HG03432 (cell line): ENCODE results near the gene LAMC2.
"Not testable (repeated sequence)": the region's sequence is repeated elsewhere in the genome, so short reads cannot be mapped to it uniquely, and the experiment has no call there.

Source experiments
- ATAC-seq: cut with Tn5 transposase; IDR thresholded peaks from one replicate; pipeline ENCODE4 v1.9.1; 2021; ENCODE audit warnings: mild to moderate bottlenecking, moderate library complexity; ENCODE audit not compliant: unreplicated experiment

Gene LAMC2

GRCh38 chr1:183185941-183186490, at the start of gene LAMC2:
LAMC2 (plus strand) TSS chr1:183186264; CDS start chr1:183186353, 89 bp downstream.
- ATAC-seq: no peak

DNA sequence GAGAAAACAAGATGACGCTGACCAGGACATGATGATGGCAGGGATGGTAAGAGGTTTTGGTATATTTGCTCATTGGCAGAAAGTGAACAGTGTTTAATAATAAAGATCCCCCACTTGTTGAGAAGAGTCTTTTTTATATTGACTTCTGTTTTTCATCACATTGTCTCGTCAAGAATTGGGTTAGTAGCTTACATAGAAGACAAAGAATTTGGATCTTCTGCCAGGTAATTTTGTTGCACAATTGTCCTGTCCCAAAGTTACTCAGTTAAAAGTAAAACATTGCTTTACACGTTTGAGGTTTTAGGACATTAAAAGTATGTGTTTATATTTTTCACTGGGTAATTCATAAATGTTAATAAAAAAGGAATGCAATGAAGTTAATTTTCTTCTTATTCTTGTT, 48.3 kb upstream of the LAMC2 start:
- ATAC-seq: no peak

GRCh38 chr1:183138301-183138700, 47.8 kb upstream of the LAMC2 start:
- no peak for ATAC-seq

GRCh38 chr1:183139281-183139942, 46.7 kb upstream of the LAMC2 start:
- ATAC-seq: no peak

DNA sequence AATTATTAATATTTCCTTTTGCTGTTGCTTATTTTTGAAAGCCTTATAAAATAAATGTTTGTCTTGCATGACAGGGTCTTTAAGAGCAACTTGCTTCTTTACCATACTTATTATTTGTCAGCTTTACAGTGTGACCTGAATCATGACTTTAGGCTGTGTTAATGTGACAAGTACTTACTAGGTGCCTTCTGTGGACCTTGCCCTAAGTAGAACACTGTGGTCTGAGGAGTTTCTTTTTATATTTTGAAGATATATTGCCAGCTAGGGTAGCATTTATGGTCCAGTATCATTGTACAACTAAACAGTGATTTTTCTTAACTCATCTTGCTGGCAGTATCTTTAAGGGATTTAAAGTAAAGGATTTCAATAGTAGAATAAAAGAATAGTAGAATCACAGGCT, 45.4 kb upstream of the LAMC2 start:
- no peak for ATAC-seq

- no peak for ATAC-seq
These were observed 43.9 kb upstream of the LAMC2 start for GRCh38 chr1:183142171-183142570.

DNA sequence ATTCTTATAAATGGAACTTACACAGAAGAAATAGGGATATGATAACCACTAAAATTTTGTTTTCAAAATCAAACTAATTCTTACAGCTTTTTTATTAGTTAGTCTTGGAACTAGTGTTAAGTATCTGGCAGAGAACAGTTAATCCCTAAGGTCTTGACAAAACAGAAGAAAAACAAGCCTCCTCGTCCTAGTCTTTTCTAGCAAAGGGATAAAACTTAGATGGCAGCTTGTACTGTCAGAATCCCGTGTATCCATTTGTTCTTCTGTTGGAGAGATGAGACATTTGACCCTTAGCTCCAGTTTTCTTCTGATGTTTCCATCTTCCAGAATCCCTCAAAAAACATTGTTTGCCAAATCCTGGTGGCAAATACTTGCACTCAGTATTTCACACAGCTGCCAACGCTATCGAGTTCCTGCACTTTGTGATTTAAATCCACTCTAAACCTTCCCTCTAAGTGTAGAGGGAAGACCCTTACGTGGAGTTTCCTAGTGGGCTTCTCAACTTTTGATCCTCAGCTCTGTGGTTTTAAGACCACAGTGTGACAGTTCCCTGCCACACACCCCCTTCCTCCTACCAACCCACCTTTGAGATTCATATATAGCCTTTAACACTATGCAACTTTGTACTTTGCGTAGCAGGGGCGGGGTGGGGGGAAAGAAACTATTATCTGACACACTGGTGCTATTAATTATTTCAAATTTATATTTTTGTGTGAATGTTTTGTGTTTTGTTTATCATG, 42.3 kb upstream of the LAMC2 start:
- ATAC-seq: no peak

DNA sequence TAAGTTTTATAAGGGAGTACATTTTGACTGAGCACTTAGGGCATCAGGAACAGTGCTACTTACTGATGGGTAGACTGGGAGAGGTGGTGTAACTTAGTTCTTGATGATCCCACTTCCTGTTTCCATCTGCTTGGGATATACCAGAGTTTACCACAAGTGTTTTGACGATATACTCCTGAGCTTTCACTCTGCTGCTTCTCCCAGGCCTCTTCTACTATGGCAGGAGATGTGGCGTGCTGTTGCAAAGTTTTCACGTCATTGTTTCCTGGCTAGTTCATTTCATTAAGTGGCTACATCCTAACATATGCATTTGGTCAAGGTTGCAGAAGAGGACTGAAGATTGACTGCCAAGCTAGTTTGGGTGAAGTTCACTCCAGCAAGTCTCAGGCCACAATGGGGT, 41.3 kb upstream of the LAMC2 start:
- ATAC-seq: no peak

DNA sequence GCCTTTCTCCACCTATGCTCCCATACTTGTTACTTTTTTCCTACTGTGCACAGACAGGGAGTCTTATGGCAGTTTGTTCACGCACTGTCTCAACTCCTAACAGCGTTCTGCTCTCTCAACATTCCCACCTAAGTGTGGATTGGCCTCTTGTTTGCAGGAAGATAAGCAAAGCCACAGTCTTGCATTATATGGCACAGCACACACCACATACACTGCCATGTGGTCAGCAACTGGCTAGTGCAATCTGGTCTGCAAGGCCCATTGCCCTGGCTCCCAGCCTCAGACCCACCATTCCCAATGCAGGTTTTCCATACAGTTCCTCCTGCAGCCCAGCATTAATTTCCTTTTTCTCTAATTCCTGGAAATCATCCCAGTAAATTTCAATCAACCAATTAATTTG, 38.3 kb upstream of the LAMC2 start:
- no peak for ATAC-seq

DNA sequence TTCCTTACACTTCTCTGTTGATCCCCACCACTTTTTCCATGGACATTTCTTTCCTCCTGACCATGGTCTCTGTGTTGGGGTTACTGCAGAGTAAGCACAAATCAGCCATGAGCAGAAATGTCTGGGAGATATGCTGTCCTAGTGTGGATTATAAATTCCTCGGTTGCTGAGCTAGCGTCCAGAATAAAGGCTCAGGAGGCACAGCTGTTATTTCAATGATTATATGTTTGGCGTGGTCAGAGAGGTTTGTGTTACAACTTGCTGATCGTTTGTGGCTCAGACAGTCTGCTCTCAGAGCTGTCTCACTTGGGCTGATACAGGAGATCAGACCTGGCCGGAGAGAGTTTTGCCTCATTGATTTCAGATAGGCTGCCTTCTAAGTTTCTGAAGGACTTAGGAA, 37.5 kb upstream of the LAMC2 start:
- no peak for ATAC-seq

DNA sequence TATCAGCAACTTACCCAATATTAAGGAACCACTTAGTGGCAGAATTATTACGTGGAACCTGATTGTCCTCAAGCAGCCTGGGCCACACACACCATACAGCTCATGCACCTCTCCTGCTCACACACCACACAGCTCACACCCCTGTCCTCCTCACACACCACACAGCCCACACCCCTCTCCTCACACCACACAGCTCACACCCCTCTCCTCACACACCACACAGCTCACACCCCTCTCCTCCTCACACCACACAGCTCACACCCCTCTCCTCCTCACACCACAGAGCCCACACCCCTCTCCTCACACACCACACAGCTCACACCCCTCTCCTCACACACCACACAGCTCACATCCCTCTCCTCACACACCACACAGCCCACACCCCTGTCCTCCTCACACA, 36.8 kb upstream of the LAMC2 start:
- ATAC-seq: no peak

DNA sequence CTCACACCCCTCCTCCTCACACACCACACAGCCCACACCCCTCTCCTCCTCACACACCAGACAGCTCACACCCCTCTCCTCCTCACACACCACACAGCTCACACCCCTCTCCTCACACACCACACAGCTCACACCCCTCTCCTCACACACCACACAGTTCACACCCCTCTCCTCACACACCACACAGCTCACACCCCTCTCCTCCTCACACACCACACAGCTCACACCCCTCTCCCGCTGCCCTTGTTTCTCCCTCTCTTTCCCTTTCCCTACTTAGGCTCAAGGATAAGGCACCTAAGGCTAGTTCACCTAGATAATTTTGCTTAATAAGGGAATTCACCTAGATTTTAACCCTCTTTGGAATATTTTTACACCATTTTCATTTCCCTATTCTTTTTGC, 36.0 kb upstream of the LAMC2 start:
- ATAC-seq: not testable (repeated sequence)

DNA sequence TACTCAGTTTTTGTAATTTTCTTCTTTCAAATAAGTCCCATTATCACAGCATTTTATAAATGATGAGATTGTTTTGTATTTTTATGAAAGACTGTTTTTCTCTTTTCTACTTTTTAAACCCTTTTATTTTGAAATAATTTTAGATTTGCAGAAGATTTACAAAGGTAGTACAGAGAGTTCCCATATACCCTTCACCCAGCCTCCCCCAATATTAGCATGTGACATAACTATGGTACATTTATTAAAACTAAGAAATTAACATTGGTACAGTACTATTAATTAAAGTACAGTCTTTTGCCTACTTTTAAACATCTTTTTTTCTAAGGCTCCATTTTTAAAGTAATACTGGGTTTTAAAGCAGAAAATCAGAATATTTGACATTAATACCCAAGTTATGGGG, 35.6 kb upstream of the LAMC2 start:
- ATAC-seq: no peak

DNA sequence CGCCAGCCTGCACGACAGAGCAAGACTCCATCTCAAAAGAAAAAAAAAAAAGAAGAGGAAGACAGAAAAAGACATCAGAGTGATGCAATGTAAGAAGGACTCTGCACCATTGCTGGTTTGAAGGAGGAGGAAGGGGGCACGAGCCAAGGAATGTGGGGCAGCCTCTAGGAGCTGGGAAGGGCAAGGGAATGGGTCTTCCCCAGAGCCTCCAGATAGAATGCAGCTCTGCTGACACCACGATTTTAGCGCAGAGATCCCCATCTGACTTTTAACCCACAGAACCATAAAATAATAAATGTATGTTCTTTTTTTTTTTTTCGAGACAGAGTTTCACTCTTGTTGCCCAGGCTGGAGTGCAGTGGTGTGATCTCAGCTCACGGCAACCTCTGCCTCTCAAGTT, 33.9 kb upstream of the LAMC2 start:
- no peak for ATAC-seq

DNA sequence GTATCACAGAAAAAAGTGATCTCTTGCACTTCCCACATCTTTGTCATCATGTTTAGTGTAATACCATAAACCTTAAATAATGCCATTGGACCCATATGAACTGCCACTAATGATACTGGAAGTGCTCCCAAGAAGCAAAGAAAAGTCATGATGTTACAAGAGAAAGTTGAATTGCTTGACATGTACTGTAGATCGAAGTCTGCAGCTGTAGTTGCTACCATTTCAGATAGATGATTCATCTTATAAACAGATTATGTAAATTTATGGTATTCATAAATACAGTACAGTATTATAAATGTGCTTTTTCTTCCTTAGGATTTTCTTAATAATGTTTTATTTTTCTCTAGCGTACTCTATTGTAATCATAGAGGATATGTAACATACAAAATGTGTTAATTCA, 30.1 kb upstream of the LAMC2 start:
- no peak for ATAC-seq

DNA sequence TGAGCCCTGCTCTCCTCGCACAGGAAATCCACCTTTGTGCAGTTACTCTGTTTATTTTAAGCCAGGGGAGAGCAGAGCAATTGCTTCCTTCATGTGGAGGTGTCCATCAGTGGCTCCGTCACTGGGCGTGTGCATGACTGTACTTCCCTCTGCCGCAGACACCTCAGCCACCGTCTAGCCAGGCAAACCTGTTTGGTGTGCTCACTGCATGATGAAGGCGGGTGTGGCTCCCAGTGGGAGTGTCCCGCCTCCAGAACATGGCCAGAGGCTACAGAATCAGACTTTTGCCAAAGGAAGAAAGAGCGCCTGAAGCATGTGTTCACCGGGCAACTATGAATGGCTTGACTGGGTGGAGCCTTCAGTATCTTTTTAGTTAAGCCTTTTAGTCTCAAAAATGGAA, 26.1 kb upstream of the LAMC2 start:
- no peak for ATAC-seq

DNA sequence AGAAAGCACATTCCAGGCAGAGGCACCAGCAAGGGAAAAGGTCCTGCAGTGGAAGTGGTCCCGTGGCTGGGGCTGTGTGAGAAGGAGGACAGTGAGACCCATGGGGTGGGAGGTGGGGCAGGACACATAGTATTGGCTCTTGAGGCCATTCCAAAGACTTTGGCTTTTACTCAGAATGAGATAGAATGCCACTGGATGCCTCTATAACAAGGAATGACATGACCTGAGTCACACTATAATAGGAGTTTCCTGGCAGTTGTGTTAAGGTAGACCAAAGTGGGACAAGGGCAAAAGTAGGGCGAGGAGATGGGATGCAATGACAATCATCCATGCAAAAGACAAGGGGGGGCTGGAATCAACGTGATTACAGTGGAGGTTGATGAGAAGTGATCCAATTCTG, 24.7 kb upstream of the LAMC2 start:
- ATAC-seq: no peak

DNA sequence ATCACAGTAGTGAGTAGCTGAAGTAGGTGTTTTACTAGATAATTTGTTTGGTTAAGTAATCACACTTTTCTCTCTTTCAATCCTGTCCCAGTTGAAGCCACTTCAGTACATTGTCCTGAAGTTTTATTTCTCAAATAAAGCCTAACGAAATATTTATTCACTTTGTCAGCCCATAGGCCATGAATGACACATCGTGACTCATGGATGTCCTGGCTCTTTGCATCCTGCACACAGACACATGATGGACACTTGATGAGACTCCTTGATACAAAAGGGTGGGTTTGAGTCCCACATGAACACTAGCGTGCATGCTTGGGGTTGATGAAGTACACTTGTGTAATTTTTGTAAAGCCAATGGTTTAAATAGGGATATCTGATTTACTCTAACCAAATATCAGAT, 22.7 kb upstream of the LAMC2 start:
- no peak for ATAC-seq

GRCh38 chr1:183164340-183164739, 21.7 kb upstream of the LAMC2 start:
- ATAC-seq: no peak

GRCh38 chr1:183164963-183165362, 21.1 kb upstream of the LAMC2 start:
- no peak for ATAC-seq

DNA sequence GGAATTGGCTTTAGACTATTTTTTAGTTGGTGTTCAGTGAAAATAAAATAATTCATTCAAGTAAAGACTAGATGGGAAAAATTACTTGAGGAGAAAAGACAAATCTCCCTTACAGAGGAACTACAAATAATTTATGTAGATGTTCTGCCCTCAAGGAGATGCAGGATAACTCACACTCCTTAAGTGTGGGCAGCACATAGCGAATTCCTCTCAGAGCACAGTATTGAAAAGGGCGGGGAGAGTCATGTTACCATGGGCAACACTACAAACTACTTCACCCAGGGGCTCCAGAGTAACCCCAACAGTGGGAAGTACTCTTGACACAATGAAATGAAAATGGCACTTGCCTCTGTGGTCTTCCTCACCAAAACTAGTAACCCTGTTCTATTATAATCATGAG, 20.6 kb upstream of the LAMC2 start:
- ATAC-seq: no peak

DNA sequence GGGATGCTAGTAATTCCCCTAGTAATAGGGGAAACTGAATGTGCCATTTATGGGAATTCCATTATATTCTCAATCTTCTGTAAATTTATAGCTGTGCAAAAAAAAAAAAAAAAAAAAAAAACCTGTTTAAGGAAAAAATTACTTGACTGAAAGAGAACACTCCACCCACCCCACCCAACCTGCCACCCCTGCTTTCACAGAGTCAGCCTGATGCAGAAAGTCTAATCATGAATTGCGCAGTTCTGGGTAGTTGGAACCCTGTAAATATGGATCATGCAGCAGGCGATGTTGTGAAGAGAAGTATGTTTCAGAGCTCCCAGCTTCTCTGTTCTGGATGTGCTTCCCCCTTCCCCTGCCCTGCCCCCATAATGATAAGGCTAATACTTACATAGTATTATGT, 19.6 kb upstream of the LAMC2 start:
- ATAC-seq: no peak
